Measurements from ENCODE around the gene ANKRD9. TPM values are rescaled to one million over a fixed set of nuclear protein-coding genes. Genes with fewer than 3 reads are reported as not detected.
A peak's percentile ranks its signal among the peaks of the same experiment; 100 is the strongest.
"Not testable (repeated sequence)": the region's sequence is repeated elsewhere in the genome, so short reads cannot be mapped to it uniquely, and the experiment has no call there.

The ANKRD9 gene
- total RNA-seq, 1 donor from 2014 or later: 5.8 TPM

DNA sequence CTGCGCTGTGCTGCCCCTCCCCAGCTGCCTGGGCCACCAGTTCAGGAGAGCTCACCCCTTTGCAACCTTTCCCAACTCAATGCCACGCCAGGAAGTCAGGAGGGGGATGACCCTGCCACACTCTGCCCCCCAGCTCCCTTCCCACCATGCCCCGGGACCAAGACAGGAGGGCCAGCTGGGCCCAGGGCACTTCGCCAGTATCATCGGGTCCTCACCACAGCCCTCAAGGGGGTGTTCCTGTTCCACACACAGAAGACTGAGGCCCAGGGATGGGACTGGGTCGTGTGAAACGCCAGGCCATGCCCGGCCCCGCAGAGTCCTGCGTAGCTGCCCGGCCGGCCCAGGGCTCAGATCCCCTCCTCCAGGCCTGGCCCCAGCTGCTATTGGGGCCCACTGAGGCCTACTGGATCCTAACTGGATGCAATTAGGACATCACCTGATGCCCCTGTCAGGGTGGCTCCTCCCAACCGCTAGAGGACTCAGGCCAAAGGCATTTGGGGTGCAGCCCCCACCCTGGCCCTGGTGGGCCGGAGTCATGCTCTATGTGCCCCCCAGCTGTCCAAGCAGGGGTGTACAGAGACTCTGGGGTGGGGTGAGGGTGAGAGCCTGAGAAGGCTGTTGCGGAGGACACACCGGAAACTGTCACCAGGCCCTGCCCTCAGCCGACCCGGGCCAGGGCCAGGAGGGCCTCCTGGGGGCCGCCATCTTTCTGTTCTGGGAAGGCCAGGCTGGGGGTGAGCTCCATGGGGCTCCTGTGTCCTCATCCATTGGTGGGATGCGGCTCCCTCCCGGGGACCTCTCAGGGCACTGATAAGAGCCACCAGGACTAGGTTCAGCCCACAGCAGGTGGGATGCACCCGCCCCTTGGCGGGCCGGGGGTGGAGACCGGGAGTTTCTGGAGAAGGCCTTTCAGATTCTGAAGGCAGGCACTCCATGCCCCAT is 29.3 kb upstream of the ANKRD9 start:
- no peak for DNase-seq (ENCODE audit: low read depth in 2 of 2)

DNA sequence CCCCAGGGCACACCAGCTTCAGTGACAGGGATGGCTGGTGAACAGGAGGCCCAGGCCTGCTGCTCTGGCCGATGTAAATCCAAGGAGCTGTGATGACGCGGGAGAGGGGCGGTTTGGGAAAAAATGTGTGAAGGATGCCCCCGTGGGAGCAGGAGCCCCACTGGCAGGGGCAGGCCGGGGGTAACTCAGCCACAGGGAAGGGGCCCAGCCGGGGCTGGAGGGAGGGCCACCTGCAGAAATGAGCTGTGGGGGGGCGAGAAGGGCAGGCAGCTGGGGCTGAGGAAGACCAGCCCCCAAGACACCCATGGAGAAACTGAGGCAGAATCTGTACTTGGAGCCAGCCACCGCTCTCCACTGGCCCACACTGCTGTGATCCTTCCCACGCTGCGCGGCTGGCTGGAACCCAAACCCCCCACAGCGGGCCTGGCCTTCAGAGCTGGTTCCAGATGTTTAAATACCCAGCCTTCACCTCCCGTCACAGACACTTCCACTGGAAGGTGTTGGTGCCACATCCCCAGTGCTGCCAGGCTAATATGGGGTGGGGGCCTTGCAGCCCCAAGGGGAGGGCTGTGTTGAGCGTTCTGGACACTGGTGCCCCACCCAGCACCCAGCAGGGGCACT is 28.5 kb upstream of the ANKRD9 start:
- DNase-seq (ENCODE audit: low read depth in 2 of 2): no peak

DNA sequence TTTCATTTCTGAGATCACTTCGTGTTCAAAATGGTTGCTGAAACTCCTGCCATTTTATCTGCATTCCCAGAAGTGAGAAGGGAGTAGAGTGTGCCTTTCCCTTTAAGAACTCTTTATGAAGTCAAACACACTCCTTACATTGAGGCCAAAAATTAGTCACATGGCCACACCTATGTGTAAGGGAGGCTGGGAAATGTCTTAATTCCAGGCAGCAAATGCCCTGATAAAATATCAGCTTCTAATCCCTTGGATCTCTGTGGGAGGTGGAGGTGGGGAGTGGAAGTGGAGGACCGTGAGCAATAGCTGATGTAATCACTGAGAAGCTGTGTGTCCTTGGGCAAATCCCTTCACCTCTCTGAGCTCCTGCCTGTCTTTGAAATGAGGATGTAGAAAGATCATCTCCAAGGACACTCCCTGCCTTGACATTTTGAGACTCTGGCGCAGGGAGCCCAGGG is 22.7 kb upstream of the ANKRD9 start:
- no peak for DNase-seq (ENCODE audit: low read depth in 2 of 2)

DNA sequence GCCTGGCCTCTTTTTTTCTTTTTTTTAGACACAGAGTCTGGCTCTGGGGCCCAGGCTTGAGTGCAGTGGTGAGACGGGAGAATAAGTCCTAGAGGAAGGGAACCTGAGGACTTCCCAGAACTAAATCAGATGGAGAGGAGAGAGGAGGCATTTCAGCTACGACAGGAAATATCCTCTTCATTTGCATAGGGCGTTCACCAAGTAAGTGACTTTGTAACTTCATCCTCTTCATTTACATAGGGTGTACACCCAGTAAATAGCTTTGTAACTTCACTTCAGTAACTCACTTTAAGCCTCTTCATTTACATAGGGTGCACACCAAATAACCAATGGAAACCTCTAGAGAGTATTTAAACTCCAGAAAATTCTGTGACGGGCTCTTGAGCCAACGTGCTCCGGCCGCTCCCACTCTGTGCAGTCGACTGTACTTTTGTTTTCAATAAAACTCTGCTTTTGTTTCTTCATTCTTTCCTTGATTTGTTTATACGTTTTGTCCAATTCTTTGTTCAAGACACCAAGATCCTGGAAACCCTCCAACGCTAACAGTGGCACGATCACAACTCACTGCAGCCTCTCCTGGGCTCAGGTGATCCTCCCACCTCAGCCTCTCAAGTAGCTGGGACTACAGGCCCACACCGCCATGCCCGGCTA is 21.4 kb upstream of the ANKRD9 start:
- no peak for DNase-seq (ENCODE audit: low read depth in 2 of 2)

DNA sequence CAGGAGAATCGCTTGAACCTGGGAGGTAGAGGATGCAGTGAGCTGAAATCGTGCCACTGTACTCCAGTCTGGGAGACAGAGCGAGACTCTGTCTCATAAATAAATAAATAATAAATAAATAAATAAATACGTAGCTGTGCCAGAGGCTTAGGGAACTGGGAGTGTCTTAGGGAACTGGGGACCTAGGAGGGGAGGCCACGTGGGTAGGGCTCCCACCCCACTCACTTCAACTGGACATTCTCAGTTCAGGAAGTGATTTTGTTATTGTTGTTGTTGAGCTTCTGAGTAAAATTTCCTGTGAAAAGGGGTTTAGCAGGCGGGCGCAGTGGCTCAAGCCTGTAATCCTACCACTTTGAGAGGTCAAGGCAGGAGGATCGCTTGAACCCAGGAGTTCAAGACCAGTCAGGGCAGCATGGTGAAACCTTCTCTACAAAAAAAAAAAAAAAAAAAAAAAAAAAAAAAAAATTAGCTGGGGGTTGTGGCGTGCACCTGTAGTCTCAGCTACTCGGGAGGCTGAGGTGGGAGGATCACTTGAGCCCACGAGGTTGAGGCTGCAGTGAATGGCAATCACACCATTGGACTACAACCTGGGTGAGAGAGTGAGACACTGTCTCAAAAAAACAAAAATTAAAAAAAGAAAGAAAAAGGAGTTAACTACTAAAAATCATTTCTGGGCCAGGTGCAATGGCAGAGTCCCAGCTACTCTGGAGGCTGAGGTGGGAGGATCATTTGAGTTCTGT is 19.0 kb upstream of the ANKRD9 start:
- DNase-seq (ENCODE audit: low read depth in 2 of 2): peak; percentile 38 to 62

DNA sequence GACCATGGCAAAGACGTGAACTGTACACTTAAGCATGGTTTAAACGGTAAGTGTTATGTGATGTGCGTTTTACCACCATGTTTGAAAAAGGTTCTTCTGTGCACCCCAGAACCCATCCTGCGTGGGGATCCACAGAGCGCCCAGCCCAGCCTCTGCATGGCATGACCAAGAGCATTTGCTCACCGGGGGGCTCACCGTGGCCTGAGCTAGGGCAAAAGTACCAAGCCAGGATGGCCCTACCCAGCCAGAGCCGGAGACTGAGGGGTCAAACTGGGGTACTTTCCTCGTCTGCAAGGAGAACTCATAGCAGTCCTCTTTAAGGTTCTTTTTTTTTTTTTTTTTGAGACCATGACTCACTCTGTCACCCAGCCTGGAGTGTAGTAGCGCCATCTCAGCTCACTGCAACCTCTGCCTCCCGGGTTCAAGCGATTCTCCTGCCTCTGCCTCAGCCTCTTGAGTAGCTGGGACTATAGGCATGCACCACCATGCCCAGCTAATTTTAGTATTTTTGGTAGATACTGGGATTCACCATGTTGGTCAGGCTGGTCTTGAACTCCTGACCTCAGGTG is 16.4 kb upstream of the ANKRD9 start:
- DNase-seq (ENCODE audit: low read depth in 2 of 2): no peak

DNA sequence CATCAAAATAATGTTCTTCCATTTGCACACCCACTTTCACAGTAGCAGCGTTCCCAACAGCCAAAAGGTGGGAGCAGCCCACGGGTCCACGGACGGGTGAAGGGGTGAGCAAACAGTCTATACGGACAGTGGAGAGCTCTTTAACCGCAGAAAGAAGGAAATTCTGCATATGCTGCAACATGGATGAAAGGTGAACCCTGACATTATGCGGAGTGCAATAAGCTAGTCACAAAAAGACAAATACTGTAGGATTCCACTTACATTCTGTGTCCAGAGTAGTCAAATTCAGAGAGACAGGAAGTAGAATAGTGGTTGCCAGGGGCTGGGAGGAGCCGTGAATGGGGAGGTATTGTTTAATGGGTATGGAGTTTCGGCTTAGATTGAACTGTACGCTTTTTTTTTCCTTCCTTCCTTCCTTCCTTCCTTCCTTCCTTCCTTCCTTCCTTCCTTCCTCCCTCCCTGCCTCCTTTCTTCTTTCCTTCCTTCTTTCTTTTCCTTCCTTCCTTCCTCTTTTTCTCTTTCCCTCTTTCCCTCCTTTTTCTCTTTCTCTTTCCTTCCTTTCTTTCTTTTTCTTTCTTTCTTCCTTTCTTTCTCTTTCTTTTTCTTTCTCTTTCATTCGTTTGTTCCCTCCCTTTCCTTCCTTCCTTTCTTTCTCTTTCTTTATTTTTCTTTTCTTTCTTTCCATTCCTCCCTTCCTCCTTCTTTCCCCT is 15.8 kb upstream of the ANKRD9 start:
- peak; percentile 47 to 69 for DNase-seq (ENCODE audit: low read depth in 2 of 2)

DNA sequence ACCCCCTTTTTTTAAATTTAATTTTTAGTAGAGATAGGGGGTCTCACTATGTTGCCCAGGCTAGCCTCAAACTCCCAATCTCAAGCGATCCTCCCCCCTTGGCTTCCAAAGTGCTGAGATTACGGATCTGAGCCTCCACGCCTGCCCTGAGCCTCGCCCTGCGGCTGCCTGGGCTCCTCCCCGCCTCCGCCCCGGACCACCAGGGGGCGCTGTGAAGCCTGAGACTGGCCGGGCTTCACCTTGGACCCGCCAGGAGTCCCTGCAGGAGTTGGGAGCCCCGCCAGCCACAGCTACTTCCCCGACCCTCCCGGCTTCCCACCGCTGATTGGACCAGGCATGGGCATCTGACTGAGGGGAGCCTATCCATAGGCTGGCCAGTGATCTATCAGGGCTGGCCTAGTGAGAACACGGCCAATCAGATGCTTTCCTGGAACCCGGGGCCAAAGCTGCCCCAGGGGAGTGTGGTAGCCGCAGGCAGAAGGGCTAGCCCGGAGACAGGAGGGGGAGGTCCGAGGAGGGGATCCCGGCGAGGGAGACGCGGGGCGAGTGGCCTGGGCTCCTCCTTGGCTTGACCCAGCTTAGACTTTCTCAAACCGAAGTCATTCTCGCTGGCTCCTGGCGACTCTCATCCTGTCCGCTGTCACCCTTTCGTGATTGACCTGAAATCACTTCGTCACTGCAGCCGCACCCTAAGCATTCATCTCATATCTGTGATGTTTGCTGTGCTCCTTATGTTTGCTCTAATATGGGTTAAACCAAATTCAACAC is 15.1 kb upstream of the ANKRD9 start:
- DNase-seq (ENCODE audit: low read depth in 2 of 2): peak; percentile 97 to 98

DNA sequence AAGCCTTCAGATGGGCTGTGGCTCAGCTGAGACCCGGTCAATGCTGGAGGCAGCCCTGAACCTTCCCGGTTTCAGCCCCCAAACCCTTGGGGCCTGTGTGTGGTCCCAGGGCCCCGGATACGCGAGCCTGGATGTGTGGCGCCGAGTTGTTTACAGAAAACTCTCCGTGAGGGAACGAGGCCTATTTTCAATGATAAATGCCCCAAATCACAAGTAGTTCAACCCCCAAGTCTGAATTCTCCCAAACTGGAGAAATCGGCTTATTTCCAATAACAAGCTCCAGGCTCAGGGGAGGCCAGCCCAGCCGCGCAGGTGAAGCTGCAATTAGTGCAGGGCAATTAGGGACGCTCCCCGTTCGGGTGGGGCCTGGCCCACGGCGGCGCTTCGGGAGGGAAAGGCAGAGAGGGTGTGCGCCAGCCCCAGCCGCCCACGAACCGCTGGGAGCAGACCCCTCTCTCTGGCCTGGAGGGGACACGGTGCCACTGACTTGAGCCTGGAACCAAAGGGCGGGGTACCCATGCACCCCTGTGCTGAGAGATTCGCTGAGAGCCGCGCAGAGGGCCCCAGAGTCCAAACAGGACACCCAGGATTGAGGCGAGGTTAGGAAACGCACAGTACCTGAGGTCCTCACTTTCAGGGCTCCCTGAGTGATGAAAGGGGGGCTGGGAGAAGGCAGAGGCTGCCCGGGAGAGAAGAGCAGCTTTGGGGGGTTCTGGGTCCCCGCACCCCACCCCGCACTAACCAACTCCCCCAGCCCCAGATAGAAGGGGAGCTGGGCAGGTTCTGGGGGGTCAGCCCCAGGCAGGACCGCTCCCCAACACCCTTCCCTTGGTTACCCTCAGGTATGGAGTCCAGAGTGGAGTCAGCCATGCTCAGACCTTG is 14.2 kb upstream of the ANKRD9 start:
- no peak for DNase-seq (ENCODE audit: low read depth in 2 of 2)

DNA sequence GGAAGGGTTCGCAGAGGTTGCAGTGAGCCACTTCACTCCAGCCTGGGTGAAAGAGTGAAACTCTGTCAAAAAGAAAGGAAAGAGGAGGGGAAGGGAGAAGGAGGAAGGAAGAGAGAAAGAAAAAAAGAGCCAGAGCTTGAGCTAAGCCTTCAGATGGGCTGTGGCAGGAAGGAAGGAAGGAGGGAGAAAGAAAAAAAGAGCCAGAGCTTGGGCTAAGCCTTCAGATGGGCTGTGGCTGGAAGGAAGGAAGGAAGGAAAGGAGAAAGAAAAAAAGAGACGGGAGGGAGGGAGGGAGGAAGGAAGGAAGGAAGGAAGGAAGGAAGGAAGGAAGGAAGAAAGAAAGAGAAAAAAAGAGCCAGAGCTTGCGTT is 13.6 kb upstream of the ANKRD9 start:
- DNase-seq (ENCODE audit: low read depth in 2 of 2): no peak

DNA sequence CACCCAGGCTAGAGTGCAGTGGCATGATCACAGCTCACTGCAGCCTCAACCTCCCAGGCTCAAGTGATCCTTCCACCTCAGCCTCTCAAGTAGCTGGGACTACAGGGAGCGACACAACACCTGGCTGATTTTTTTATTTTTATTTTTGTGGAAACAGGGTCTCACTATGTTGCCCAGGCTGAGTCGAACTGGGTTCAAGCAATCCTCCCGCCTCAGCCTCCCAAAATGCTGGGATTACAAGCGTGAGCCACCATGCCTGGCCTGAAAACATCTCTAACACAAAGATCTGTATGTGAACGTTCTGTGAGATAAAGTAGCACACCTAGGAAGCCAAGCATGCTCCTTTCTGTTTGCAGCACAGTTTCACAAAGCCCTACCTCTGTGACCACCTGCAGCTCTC is 10.1 kb upstream of the ANKRD9 start:
- DNase-seq (ENCODE audit: low read depth in 2 of 2): not testable (repeated sequence)

DNA sequence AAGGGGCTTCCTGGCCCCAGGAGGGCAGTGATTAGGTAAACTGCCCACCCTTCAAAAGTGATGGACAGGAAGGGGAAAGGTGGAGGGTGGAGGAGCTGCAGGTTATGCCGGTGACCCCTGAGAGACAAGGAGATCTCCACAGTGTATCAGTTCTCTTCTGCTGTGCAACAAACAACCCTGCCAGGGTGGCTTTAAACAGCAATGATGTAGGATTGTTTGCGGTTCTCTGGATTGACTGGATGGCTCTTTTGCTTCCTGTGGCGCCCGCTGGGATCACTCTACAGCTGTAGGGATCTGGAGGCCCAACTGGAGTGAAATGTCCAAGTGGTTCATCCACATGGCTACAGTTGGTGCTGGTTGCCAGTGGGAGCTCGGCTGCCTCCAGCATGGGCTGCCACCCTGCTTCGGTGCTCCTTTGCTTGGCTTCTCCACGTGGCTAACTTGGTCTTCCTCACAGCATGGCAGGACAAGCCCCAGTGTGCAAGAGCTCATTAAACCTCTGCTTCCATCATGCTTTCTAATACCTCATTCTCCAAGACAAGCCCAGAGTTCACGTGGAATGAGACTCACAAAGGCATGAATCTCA is 8.6 kb upstream of the ANKRD9 start:
- no peak for DNase-seq (ENCODE audit: low read depth in 2 of 2)

DNA sequence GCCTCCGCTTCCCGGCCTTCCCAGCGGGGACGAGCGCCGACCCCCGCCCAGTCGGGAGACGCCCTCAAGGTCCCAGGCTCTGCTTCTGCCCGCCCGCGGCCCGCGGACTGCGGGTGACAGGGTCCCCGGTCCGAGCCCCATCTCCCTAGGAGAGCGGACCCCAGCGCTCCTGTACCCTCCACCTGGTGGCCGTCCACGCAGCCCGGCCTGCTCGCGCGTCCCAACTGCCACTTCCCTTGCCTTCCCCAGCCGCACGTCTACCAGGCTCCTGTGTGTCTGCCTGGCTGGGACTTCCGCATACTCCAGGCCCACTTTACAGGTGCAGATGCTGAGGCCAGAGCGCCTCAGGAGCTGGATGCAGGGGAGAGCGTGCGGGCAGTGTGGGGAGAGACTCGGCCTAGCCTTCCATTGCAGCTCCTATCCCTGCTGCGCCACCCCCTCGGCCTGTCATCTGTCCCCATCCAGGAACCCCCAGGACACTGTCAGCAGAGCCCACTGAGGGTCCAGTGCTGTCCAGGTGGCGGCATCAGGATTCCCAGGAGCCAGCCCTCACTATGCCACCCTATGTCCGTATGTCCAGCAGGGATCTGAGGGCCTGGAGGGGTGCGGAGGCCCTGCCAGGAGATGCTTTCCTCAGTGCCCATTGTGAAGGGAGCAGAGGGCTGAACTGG is 8.0 kb upstream of the ANKRD9 start:
- DNase-seq (ENCODE audit: low read depth in 2 of 2): peak in 1 of 2 donors; percentile 34

DNA sequence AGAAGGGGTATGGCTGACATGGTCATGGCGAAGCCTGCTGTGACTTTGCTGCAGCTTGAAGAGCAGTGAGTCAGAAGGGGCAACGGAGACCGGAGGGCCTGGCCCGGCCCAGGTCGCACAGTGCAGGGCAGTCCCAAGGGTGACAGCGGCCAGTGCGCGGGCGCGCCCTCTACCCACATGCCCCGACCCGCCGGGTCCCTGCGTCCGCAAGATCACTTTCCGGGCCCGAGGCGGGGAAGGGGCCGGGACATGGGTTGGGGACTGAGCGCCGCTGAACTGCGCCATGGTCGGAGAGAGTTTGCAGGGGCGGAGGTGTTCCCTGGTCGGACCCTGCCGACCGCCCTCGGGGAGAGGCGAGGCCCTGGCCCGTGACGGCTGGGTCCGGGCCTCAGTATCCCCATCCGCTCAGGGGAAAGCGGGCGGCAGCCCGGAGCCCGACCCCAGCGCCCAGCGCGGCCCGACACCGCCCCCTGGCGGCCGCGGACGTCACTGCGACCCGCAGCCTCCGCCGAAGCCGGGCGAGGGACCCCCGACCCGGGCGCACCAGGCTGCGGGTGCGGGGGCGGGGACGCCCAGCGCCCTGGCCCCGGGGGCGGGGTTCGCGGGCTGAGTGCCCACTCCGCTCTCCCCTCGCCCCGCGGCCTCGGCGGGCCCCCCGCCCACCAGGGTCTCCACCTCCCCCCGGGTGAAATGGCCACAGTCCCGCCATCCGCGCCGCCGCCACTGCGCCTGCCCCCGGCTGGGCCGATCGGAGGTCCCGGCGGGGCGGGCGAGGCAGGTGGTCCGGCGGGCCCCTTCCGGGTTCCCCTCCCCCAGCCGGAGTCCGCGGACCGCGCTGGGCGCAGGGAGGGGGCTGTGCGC is 7.2 kb upstream of the ANKRD9 start:
- DNase-seq (ENCODE audit: low read depth in 2 of 2): peak; percentile 28 to 42

DNA sequence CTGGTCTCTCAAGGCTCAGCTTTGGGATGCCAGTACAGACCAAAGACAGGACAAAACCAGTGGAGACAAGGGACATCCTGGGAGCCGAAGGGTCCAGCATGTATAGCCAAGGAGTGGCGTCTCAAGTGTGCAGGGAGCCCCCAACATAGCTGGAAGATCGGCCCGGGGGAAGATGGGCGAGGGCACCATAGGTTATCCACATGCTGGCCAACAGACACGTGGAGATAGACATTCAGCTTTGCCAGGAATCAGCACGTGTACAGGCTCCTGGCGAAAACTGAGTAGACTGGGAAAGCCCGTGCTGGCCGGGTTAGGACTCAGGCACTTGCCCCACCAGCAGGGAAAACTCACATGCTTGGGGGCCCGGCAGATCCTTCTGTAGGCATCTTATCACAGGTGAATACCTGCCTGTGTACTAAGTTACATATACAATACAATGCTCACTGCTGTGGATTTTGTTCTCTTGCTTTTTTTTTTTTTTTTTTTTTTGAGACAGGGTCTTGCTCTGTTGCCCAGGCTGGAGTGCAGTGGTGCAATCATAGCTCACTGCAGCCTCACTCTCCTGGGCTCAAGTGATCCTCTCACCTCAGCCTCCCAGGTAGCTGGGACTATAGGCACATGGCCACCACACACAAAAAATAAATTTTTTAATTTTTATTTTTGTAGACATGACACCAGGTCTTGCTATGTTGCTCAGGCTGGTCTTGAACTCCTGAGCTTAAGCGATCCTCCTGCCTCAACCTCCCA is 5.6 kb upstream of the ANKRD9 start:
- no peak for DNase-seq (ENCODE audit: low read depth in 2 of 2)
